ENCODE results near the gene RNF39. TPM values are rescaled to one million over a fixed set of nuclear protein-coding genes. Genes with fewer than 3 reads are reported as not detected.

Gene RNF39
- total and polyA plus RNA-seq, 2 of the 4 experiments (the other 2 are of a cell fraction): not detected

- Histone ChIP-seq H3K14ac (replicated peaks; ENCODE audit: low read depth, low read length) (no peak overlapping the region), H2AFZ (replicated peaks; ENCODE audit: low read length, poor library complexity) (no peak overlapping the region), H3K27ac (ENCODE audit: insufficient read depth, low read length) (no peak overlapping the region), H4K91ac (ENCODE audit: insufficient read depth, low read depth, low read length) (no peak overlapping the region), H3K23ac (ENCODE audit: low read depth, low read length) (no peak overlapping the region), H2AK9ac (replicated peaks; ENCODE audit: low read depth, low read length, poor library complexity) (no peak overlapping the region), H3K9ac (ENCODE audit: low read depth, low read length) (no peak overlapping the region), H3K4me1 (ENCODE audit: control insufficient read depth, insufficient read depth, low read length) (peaks cover 3% of the 10 kb centered on the region), H4K5ac (ENCODE audit: low read depth, low read length) (no peak overlapping the region), H4K8ac (ENCODE audit: low read depth in 2 of 2, low read length in 2 of 2) (no peak overlapping the region), H4K20me1 (ENCODE audit: insufficient read depth, low read length) (no peaks in the 10 kb centered on the region), H2AK5ac (ENCODE audit: low read depth, low read length) (no peak overlapping the region), H3K4ac (ENCODE audit: low read depth, low read length) (no peak overlapping the region), H3K36me3 (ENCODE audit: control insufficient read depth, insufficient read depth, low read length) (no peaks in the 10 kb centered on the region), H3K27me3 (ENCODE audit: control insufficient read depth, insufficient read depth, low read length) (peaks cover 47% of the 10 kb centered on the region), H3K18ac (ENCODE audit: low read depth, low read length) (no peak overlapping the region), H3K9me3 (ENCODE audit: control insufficient read depth, insufficient read depth, low read length) (no peaks in the 10 kb centered on the region), H2BK20ac (ENCODE audit: low read depth, low read length) (no peak overlapping the region), H3K4me2 (ENCODE audit: low read depth, low read length) (no peak overlapping the region), H2BK120ac (ENCODE audit: low read depth, low read length) (no peak overlapping the region), H3K56ac (ENCODE audit: extremely low read depth, insufficient read depth, low read length) (no peak overlapping the region), H3K9me1 (ENCODE audit: insufficient read depth, low read length) (no peaks in the 10 kb centered on the region), H2BK15ac (ENCODE audit: low read depth, low read length) (no peak overlapping the region), H3K79me1 (ENCODE audit: low read depth in 1 of 2, low read length in 2 of 2) (no peaks in the 10 kb centered on the region), H3K4me3 (ENCODE audit: insufficient read depth, low read depth, low read length) (no peak overlapping the region), H2BK5ac (ENCODE audit: low read depth, low read length, poor library complexity, severe bottlenecking) (no peak overlapping the region)
- TF ChIP-seq BHLHE40 (IDR thresholded peaks at IDR 0.05; ENCODE audit: low read depth, low read length) (no peak), SMC3 (IDR thresholded peaks at IDR 0.05; ENCODE audit: low read depth, low read length) (no peak), USF2 (IDR thresholded peaks at IDR 0.05; ENCODE audit: low read depth, low read length) (no peak), POLR2A (IDR thresholded peaks at IDR 0.05; ENCODE audit: low read depth, low read length) (no peak), RCOR1 (IDR thresholded peaks at IDR 0.05; ENCODE audit: insufficient replicate concordance, low read length) (no peak), RAD21 (IDR thresholded peaks at IDR 0.05; ENCODE audit: low read length) (no peak), MAZ (IDR thresholded peaks at IDR 0.05; ENCODE audit: borderline replicate concordance, low read depth, low read length) (no peak), MXI1 (IDR thresholded peaks at IDR 0.05; ENCODE audit: borderline replicate concordance, low read depth, low read length) (no peak), FOS (IDR thresholded peaks at IDR 0.05; ENCODE audit: low read depth, low read length) (no peak), RFX5 (IDR thresholded peaks at IDR 0.05; ENCODE audit: low read depth, low read length) (no peak), ELK1 (IDR thresholded peaks at IDR 0.05; ENCODE audit: borderline replicate concordance, low read depth, low read length) (no peak), CHD1 (IDR thresholded peaks at IDR 0.05; ENCODE audit: low read depth, low read length) (no peak), CEBPB (IDR thresholded peaks at IDR 0.05; ENCODE audit: low read depth, low read length) (no peak)
- no peak for DNase-seq
- no peak for ATAC-seq (ENCODE audit: low read depth)
- ChIA-PET CTCF (interaction anchor here (0.6 kb wide), 1 partner anchor 20 kb away, joined by 3 read pairs; no protein-coding TSS in a partner anchor), POLR2A (ENCODE audit: unreplicated experiment) (no interaction called here)
- in situ Hi-C loops (cut with MboI; ENCODE audit: low sequenced_read_pairs): no loop called here
- intact Hi-C loops (cut with micrococcal nuclease): no loop called here
- WGBS, 2 experiments (ENCODE audit: extremely low coverage in 2 of 2, insufficient read length in 1 of 2): 40% methylated on average over 1 of the region's 5 CpGs; no CpG with 5 or more reads in 1 of the 2 experiments
- no TSS peak for BruUV-seq (replicated peaks)
- dilution Hi-C loops (cut with HindIII; ENCODE audit: low sequenced_read_pairs, unreplicated experiment): no loop called here
Measured at GRCh38 chr6:30093951-30094661, 18.5 kb upstream of the RNF39 start.
